ENCODE results near the gene PNMA8A. TPM values are rescaled to one million over a fixed set of nuclear protein-coding genes. Genes with fewer than 3 reads are reported as not detected.

PNMA8A gene
- total and polyA plus RNA-seq, 10 of the 15 experiments (the other 5 are each of a cell fraction or from before 2014, with no cell fraction given) = 0.02 to 0.28 (median 0.16) TPM

DNA sequence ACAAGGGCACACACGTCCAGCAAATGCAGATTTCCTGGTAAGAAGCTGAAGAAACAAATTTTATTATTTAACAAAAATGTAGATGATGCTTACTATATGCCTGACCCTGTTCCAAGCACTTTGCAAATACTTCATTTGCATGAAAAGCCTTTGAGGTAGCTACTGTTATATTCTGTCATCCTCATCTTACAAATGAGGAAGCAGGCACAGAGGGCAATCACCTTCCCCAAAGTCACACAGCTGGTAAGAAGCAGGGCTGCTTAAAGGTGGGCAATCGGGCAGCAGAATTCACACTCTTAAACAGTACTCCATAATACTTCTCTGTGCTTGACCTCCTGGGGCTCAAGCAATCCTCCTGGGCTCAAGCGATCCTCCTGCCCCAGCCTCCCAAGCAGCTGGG, 24.4 kb downstream of the PNMA8A start:
- FAIRE-seq = no peak
- RAD21 ChIA-PET (ENCODE audit: unreplicated experiment) = interaction anchor here (0.6 kb wide), 1 partner anchor 30 kb away, joined by 4 read pairs; no protein-coding TSS in a partner anchor
- H3K4me1 ChIP-seq (ENCODE audit: control insufficient read depth, insufficient read depth, low read length) = no peaks in the 10 kb centered on the region
- in situ Hi-C loops (cut with MboI) = no loop called here
- POLR2A ChIA-PET = interaction anchor here (0.5 kb wide), 1 partner anchor 46 kb away, joined by 3 read pairs; no protein-coding TSS in a partner anchor
- ATAC-seq = no peak
- DNase-seq (ENCODE audit: low read depth, low spot score) = no peak
- CTCF ChIA-PET = no interaction called here
- 0% methylated on average over 3 of the region's 3 CpGs for WGBS (ENCODE audit: insufficient coverage, insufficient replicate concordance, low lambda C conversion rate, missing lambda C conversion rate)
- no peak overlapping the region for H3K27ac ChIP-seq (ENCODE audit: control insufficient read depth, insufficient read depth)
- intact Hi-C loops (cut with micrococcal nuclease; ENCODE audit: unreplicated experiment) = no loop called here
- H3K79me2 ChIP-seq (ENCODE audit: control insufficient read depth, insufficient read depth, low read length) = no peaks in the 10 kb centered on the region
- TF ChIP-seq CBX3 (IDR thresholded peaks at IDR 0.05; ENCODE audit: borderline replicate concordance, low read depth) (no peak), MEF2A (IDR thresholded peaks at IDR 0.05; ENCODE audit: insufficient read depth, low read depth, low read length) (no peak), NR2C2 (IDR thresholded peaks at IDR 0.05; ENCODE audit: borderline replicate concordance, control insufficient read depth, insufficient read length, low read depth) (no peak), STAT1 (conservative IDR thresholded peaks at IDR 0.05) (no peak), POLR2AphosphoS2 (IDR thresholded peaks at IDR 0.05; ENCODE audit: low read depth, low read length) (no peak), SMARCA5 (IDR thresholded peaks at IDR 0.05) (no peak), MTA2 (IDR thresholded peaks at IDR 0.05; ENCODE audit: low read depth) (no peak), CBFB (IDR thresholded peaks at IDR 0.05; ENCODE audit: low read depth) (no peak), KAT2A (conservative IDR thresholded peaks at IDR 0.05; ENCODE audit: control insufficient read depth, low read depth, low read length) (no peak), MYB (IDR thresholded peaks at IDR 0.05; ENCODE audit: borderline replicate concordance, low read depth, low read length) (no peak), TCF7 (IDR thresholded peaks at IDR 0.05; ENCODE audit: borderline replicate concordance) (no peak), SMAD5 (IDR thresholded peaks at IDR 0.05; ENCODE audit: low read depth) (no peak)
- TF ChIP-seq, protein P1, sequence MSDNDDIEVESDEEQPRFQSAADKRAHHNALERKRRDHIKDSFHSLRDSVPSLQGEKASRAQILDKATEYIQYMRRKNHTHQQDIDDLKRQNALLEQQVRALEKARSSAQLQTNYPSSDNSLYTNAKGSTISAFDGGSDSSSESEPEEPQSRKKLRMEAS (IDR thresholded peaks at IDR 0.05; ENCODE audit: low read depth, low read length) = no peak
- TF ChIP-seq, protein P2, sequence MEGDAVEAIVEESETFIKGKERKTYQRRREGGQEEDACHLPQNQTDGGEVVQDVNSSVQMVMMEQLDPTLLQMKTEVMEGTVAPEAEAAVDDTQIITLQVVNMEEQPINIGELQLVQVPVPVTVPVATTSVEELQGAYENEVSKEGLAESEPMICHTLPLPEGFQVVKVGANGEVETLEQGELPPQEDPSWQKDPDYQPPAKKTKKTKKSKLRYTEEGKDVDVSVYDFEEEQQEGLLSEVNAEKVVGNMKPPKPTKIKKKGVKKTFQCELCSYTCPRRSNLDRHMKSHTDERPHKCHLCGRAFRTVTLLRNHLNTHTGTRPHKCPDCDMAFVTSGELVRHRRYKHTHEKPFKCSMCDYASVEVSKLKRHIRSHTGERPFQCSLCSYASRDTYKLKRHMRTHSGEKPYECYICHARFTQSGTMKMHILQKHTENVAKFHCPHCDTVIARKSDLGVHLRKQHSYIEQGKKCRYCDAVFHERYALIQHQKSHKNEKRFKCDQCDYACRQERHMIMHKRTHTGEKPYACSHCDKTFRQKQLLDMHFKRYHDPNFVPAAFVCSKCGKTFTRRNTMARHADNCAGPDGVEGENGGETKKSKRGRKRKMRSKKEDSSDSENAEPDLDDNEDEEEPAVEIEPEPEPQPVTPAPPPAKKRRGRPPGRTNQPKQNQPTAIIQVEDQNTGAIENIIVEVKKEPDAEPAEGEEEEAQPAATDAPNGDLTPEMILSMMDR (IDR thresholded peaks at IDR 0.05 in 2 of 3, conservative IDR thresholded peaks at IDR 0.05 in 1 of 3; ENCODE audit: control insufficient read depth in 2 of 3, extremely low read depth in 1 of 3, insufficient read depth in 1 of 3, low read depth in 3 of 3, low read length in 3 of 3) = no peak
- H2AFZ ChIP-seq (ENCODE audit: control insufficient read depth, low read depth, low read length) = no peak overlapping the region
- BruUV-seq (replicated peaks) = no TSS peak
- no peaks in the 10 kb centered on the region; the same call in 2 of the 3 replicates for H3K9me3 ChIP-seq (replicated peaks; ENCODE audit: control insufficient read depth, insufficient read depth, low read length)
- H3K4me2 ChIP-seq (ENCODE audit: control insufficient read depth, insufficient read depth) = no peak overlapping the region
- no peaks in the 10 kb centered on the region for H3K36me3 ChIP-seq (ENCODE audit: control insufficient read depth in 2 of 2, insufficient read depth in 2 of 2, low read length in 1 of 2)
- H3K4me3 ChIP-seq = no peak overlapping the region
- H4K20me1 ChIP-seq (ENCODE audit: control insufficient read depth, insufficient read depth) = no peaks in the 10 kb centered on the region
- no peak overlapping the region for H3K9ac ChIP-seq (ENCODE audit: control insufficient read depth, insufficient read depth, low read length)
- no peaks in the 10 kb centered on the region for H3K27me3 ChIP-seq (replicated peaks in 1 of 2; ENCODE audit: control insufficient read depth in 2 of 2, insufficient read depth in 2 of 2, low read length in 1 of 2)
- SMC1A ChIA-PET (ENCODE audit: uncharacterized antibody, unreplicated experiment) = no interaction called here

Data from GM12878 (cell line).